Neural progenitor cell (in vitro differentiated cells): ENCODE measurements around the gene ARFIP2. TPM values are rescaled to one million over a fixed set of nuclear protein-coding genes. Genes with fewer than 3 reads are reported as not detected.

Source experiments
- DNase-seq: peaks from one replicate; pipeline ENCODE4 v3.0.0-alpha.2; 2016; ENCODE audit warnings: low spot score
- H2AFZ ChIP-seq: fragments of 200-600 bp; sonication (generic); replicated peaks from 2 replicates; pipeline ENCODE4 v1.6.1; 2016; ENCODE audit warnings: antibody characterized with exemption
- H3F3A ChIP-seq: fragments of 200-600 bp; sonication (generic); 2 replicates; pipeline ENCODE4 v1.6.1; 2016; ENCODE audit warnings: antibody characterized with exemption, low read depth
- H3K27ac ChIP-seq: fragments of 200-600 bp; sonication (generic); 2 replicates; pipeline ENCODE4 v1.5.1; 2016; ENCODE audit warnings: mild to moderate bottlenecking
- H3K27me3 ChIP-seq: fragments of 200-600 bp; sonication (generic); 2 replicates; pipeline ENCODE4 v1.6.1; 2016; ENCODE audit warnings: mild to moderate bottlenecking, moderate library complexity
- H3K36me3 ChIP-seq: fragments of 200-600 bp; sonication (generic); 2 replicates; pipeline ENCODE4 v1.5.1; 2016
- H3K4me1 ChIP-seq: fragments of 200-600 bp; sonication (generic); 2 replicates; pipeline ENCODE4 v1.6.1; 2016; ENCODE audit warnings: mixed run types
- H3K4me2 ChIP-seq: fragments of 200-600 bp; sonication (generic); 2 replicates; pipeline ENCODE4 v1.6.1; 2016
- H3K4me3 ChIP-seq: fragments of 200-600 bp; sonication (generic); 2 replicates; pipeline ENCODE4 v1.5.1; 2016
- H3K79me2 ChIP-seq: fragments of 200-600 bp; sonication (generic); 2 replicates; pipeline ENCODE4 v1.6.1; 2016; ENCODE audit warnings: low read depth
- H3K9ac ChIP-seq: fragments of 200-600 bp; sonication (generic); 2 replicates; pipeline ENCODE4 v1.6.1; 2016
- H3K9me3 ChIP-seq: fragments of 200-600 bp; sonication (generic); 2 replicates; pipeline ENCODE4 v1.5.1; 2016; ENCODE audit warnings: low read depth
- H4K20me1 ChIP-seq: fragments of 200-600 bp; sonication (generic); 2 replicates; pipeline ENCODE4 v1.6.1; 2016; ENCODE audit warnings: low read depth
- H3K27ac Mint-ChIP-seq: 3 replicates; pipeline ENCODE4 v1.8.0; 2021; ENCODE audit warnings: mixed read lengths
- H3K27me3 Mint-ChIP-seq: 2 replicates; pipeline ENCODE4 v1.8.0; 2022; ENCODE audit warnings: low read depth, mild to moderate bottlenecking, inconsistent platforms, moderate library complexity, mixed read lengths; ENCODE audit not compliant: insufficient read depth
- H3K36me3 Mint-ChIP-seq: 3 replicates; pipeline ENCODE4 v1.8.0; 2021; ENCODE audit warnings: mixed read lengths
- H3K4me1 Mint-ChIP-seq: 3 replicates; pipeline ENCODE4 v1.8.0; 2021; ENCODE audit warnings: mixed read lengths
- H3K4me3 Mint-ChIP-seq: 3 replicates; pipeline ENCODE4 v1.8.0; 2021; ENCODE audit warnings: mild to moderate bottlenecking, moderate library complexity, mixed read lengths
- H3K9me3 Mint-ChIP-seq: 3 replicates; pipeline ENCODE4 v1.8.0; 2020; ENCODE audit warnings: mixed read lengths
- CTCF ChIP-seq: fragments of 200-600 bp; sonication (generic); IDR thresholded peaks from 2 replicates; pipeline ENCODE4 v1.5.1; 2017; ENCODE audit warnings: antibody characterized with exemption, mild to moderate bottlenecking
- EZH2 ChIP-seq: fragments of 200-600 bp; sonication (generic); IDR thresholded peaks from 2 replicates; pipeline ENCODE4 v1.6.1; 2017; ENCODE audit warnings: antibody characterized with exemption, mild to moderate bottlenecking, moderate library complexity
- EZH2phosphoT487 ChIP-seq: fragments of 200-600 bp; sonication (generic); IDR thresholded peaks from 2 replicates; pipeline ENCODE4 v1.6.1; 2017; ENCODE audit warnings: antibody characterized with exemption
- total RNA-seq: library from RNA; depleted of rRNA; stranded (reverse); fragments of >200 nt; gene quantifications from 2 replicates; pipeline ENCODE4 v1.2.3, GENCODE V29; 2015; ENCODE audit warnings: low replicate concordance

ARFIP2 gene
- total RNA-seq, 1 donor from 2014 or later = 40.2 TPM

GRCh38 chr11:6443269-6444003 lies 37.7 kb downstream of the ARFIP2 start:
- DNase-seq = peak; percentile 72
- Mint-ChIP-seq H3K36me3 (no peaks in the 10 kb centered on the region), H3K4me1 (no peaks in the 10 kb centered on the region), H3K27me3 (no peaks in the 10 kb centered on the region), H3K27ac (no peak overlapping the region), H3K4me3 (no peak overlapping the region), H3K9me3 (no peaks in the 10 kb centered on the region)
- Histone ChIP-seq H3K79me2 (no peaks in the 10 kb centered on the region), H3K27ac (no peak overlapping the region), H3K4me3 (no peak overlapping the region), H3K4me2 (no peak overlapping the region), H2AFZ (peak overlapping the region; percentile 79), H3K9ac (no peak overlapping the region), H3K27me3 (no peaks in the 10 kb centered on the region), H3K36me3 (no peaks in the 10 kb centered on the region), H3K9me3 (no peaks in the 10 kb centered on the region), H3F3A (no peaks in the 10 kb centered on the region), H3K4me1 (no peaks in the 10 kb centered on the region), H4K20me1 (no peaks in the 10 kb centered on the region)
- no peak for TF ChIP-seq EZH2phosphoT487
- peak; percentile 82 for TF ChIP-seq CTCF

- Mint-ChIP-seq H3K36me3 (no peaks in the 10 kb centered on the region), H3K4me3 (no peak overlapping the region), H3K4me1 (no peaks in the 10 kb centered on the region), H3K27ac (no peak overlapping the region), H3K9me3 (no peaks in the 10 kb centered on the region), H3K27me3 (no peaks in the 10 kb centered on the region)
- H3K4me3 ChIP-seq = no peak overlapping the region
- H3K4me1 ChIP-seq = no peaks in the 10 kb centered on the region
- H3K36me3 ChIP-seq = no peaks in the 10 kb centered on the region
- no peak for DNase-seq
- TF ChIP-seq EZH2 (no peak), CTCF (no peak), EZH2phosphoT487 (no peak)
- H3K9ac ChIP-seq = no peak overlapping the region
- H3K79me2 ChIP-seq = no peaks in the 10 kb centered on the region
- no peaks in the 10 kb centered on the region for H4K20me1 ChIP-seq
- no peaks in the 10 kb centered on the region for H3K27me3 ChIP-seq
- H3K4me2 ChIP-seq = no peak overlapping the region
- H2AFZ ChIP-seq = no peak overlapping the region
- no peaks in the 10 kb centered on the region for H3F3A ChIP-seq
- no peaks in the 10 kb centered on the region for H3K9me3 ChIP-seq
- H3K27ac ChIP-seq = no peak overlapping the region
Measured at GRCh38 chr11:6442441-6442840, 38.7 kb downstream of the ARFIP2 start.

GRCh38 chr11:6440906-6441358 lies 40.2 kb downstream of the ARFIP2 start, which contains the start of gene HPX:
TSS of gene HPX (minus strand) at chr11:6440987. CDS start at chr11:6440963, 24 bp downstream.
- Histone ChIP-seq H2AFZ (no peak within 1 kb of the TSS), H3K27ac (no peak within 1 kb of the TSS), H3K4me3 (no peak within 1 kb of the TSS), H3K79me2 (no peaks in the 10 kb centered on the region), H3K9ac (no peak within 1 kb of the TSS), H3K4me1 (no peaks in the 10 kb centered on the region), H3F3A (no peaks in the 10 kb centered on the region), H3K4me2 (no peak within 1 kb of the TSS), H3K9me3 (no peaks in the 10 kb centered on the region), H3K36me3 (no peaks in the 10 kb centered on the region), H4K20me1 (no peaks in the 10 kb centered on the region), H3K27me3 (no peaks in the 10 kb centered on the region)
- H3K27me3 Mint-ChIP-seq = no peaks in the 10 kb centered on the region
- TF ChIP-seq EZH2 (no peak), CTCF (no peak), EZH2phosphoT487 (no peak)
- no peak within 1 kb of the TSS for H3K4me3 Mint-ChIP-seq
- no peak for DNase-seq
- H3K36me3 Mint-ChIP-seq = no peaks in the 10 kb centered on the region
- H3K9me3 Mint-ChIP-seq = no peaks in the 10 kb centered on the region
- H3K27ac Mint-ChIP-seq = no peak within 1 kb of the TSS
- H3K4me1 Mint-ChIP-seq = no peaks in the 10 kb centered on the region
